Cardiac muscle cell (in vitro differentiated cells and primary cell): ENCODE measurements around the gene MYCBP. TPM values are rescaled to one million over a fixed set of nuclear protein-coding genes. Genes with fewer than 3 reads are reported as not detected.

Experiments used
- DNase-seq, 2 donors: peaks; one replicate each; pipeline versions ENCODE4 v3.0.0 to v3.0.0-alpha.2; 2010 to 2017; ENCODE audit warnings: low read depth in 1 of 2, low spot score in 1 of 2
- H3K27ac ChIP-seq: fragments of 200-600 bp; sonication (generic); 2 replicates; pipeline ENCODE4 v1.5.1; 2016
- H3K27me3 ChIP-seq: fragments of 200-600 bp; sonication (generic); 2 replicates; pipeline ENCODE4 v1.6.0; 2016; ENCODE audit warnings: control low read depth
- H3K36me3 ChIP-seq: fragments of 200-600 bp; sonication (generic); 2 replicates; pipeline ENCODE4 v1.5.1; 2016; ENCODE audit warnings: control low read depth
- H3K4me1 ChIP-seq: fragments of 200-600 bp; sonication (generic); 2 replicates; pipeline ENCODE4 v1.8.1; 2017; ENCODE audit warnings: low read depth, mild to moderate bottlenecking, mixed run types
- H3K4me3 ChIP-seq: fragments of 200-600 bp; sonication (generic); 2 replicates; pipeline ENCODE4 v1.5.1; 2016; ENCODE audit warnings: mild to moderate bottlenecking
- H3K9me3 ChIP-seq: fragments of 200-600 bp; sonication (generic); 2 replicates; pipeline ENCODE4 v1.5.1; 2017; ENCODE audit warnings: low read depth, mild to moderate bottlenecking, control low read depth
- CTCF ChIP-seq: IDR thresholded peaks from 2 replicates; pipeline ENCODE4 v1.5.1; 2012; ENCODE audit warnings: low read depth, mild to moderate bottlenecking, low read length
- polyA plus RNA-seq: library from polyadenylated mRNA; unstranded; fragments of >200 nt; fragmentation: Nextera tagmentation; extraction: Ambion mirVana; gene quantifications from 2 replicates; pipeline ENCODE4 v1.2.1, GENCODE V29; 2016
- total RNA-seq: library from RNA; depleted of rRNA; stranded (reverse); fragments of >200 nt; gene quantifications from 2 replicates; pipeline ENCODE4 v1.2.3, GENCODE V29; 2016

The MYCBP gene
- total and polyA plus RNA-seq, 2 experiments from 2014 or later, result 8.8 to 51.8 TPM

GRCh38 chr1:38829368-38829767 is 43.8 kb downstream of the MYCBP start:
- no peak for TF ChIP-seq CTCF

GRCh38 chr1:38827318-38827717 is 45.8 kb downstream of the MYCBP start:
- Histone ChIP-seq H3K4me1 (no peaks in the 10 kb centered on the region), H3K27ac (no peak overlapping the region), H3K27me3 (peaks cover 11% of the 10 kb centered on the region), H3K36me3 (no peaks in the 10 kb centered on the region), H3K9me3 (no peaks in the 10 kb centered on the region), H3K4me3 (no peak overlapping the region)
- no peak for DNase-seq
- TF ChIP-seq CTCF, result no peak

More at GRCh38 chr1:38829368-38829767, 43.8 kb downstream of the MYCBP start:
- Histone ChIP-seq H3K4me1 (no peaks in the 10 kb centered on the region), H3K9me3 (no peaks in the 10 kb centered on the region), H3K36me3 (no peaks in the 10 kb centered on the region), H3K27ac (no peak overlapping the region), H3K4me3 (no peak overlapping the region), H3K27me3 (peaks cover 9% of the 10 kb centered on the region)
- no peak for DNase-seq

- Histone ChIP-seq H3K4me3 (no peak overlapping the region), H3K4me1 (no peaks in the 10 kb centered on the region), H3K27me3 (peaks cover 15% of the 10 kb centered on the region), H3K27ac (no peak overlapping the region), H3K9me3 (no peaks in the 10 kb centered on the region), H3K36me3 (no peaks in the 10 kb centered on the region)
- no peak for DNase-seq
- TF ChIP-seq CTCF, result no peak
These were observed 46.3 kb downstream of the MYCBP start for GRCh38 chr1:38826886-38827285.

GRCh38 chr1:38826262-38826661 is 46.9 kb downstream of the MYCBP start:
- no peak for DNase-seq
- no peak overlapping the region for H3K4me3 ChIP-seq
- H3K36me3 ChIP-seq, result no peaks in the 10 kb centered on the region
- no peak for TF ChIP-seq CTCF
- H3K9me3 ChIP-seq, result no peaks in the 10 kb centered on the region
- peaks cover 17% of the 10 kb centered on the region for H3K27me3 ChIP-seq
- no peak overlapping the region for H3K27ac ChIP-seq
- H3K4me1 ChIP-seq, result no peaks in the 10 kb centered on the region

GRCh38 chr1:38820860-38821259 is 52.3 kb downstream of the MYCBP start:
- TF ChIP-seq CTCF, result no peak
- Histone ChIP-seq H3K27me3 (peaks cover 64% of the 10 kb centered on the region), H3K4me1 (no peaks in the 10 kb centered on the region), H3K9me3 (no peaks in the 10 kb centered on the region), H3K27ac (no peak overlapping the region), H3K4me3 (no peak overlapping the region), H3K36me3 (no peaks in the 10 kb centered on the region)
- DNase-seq, result no peak

GRCh38 chr1:38819516-38819915 is 53.6 kb downstream of the MYCBP start:
- DNase-seq, result no peak
- H3K36me3 ChIP-seq, result no peaks in the 10 kb centered on the region
- no peak overlapping the region for H3K27ac ChIP-seq
- no peaks in the 10 kb centered on the region for H3K4me1 ChIP-seq
- peaks cover 74% of the 10 kb centered on the region for H3K27me3 ChIP-seq
- no peak for TF ChIP-seq CTCF
- no peak overlapping the region for H3K4me3 ChIP-seq
- no peaks in the 10 kb centered on the region for H3K9me3 ChIP-seq
